HG03439 (cell line): ENCODE measurements around the gene PA2G4.
A peak's percentile ranks its signal among the peaks of the same experiment; 100 is the strongest.
"Not testable (repeated sequence)": the region's sequence is repeated elsewhere in the genome, so short reads cannot be mapped to it uniquely, and the experiment has no call there.

Experiments
- ATAC-seq: cut with Tn5 transposase; IDR thresholded peaks from one replicate; pipeline ENCODE4 v1.9.1; 2021; ENCODE audit warnings: mild to moderate bottlenecking, moderate library complexity; ENCODE audit not compliant: unreplicated experiment

Gene PA2G4

GRCh38 chr12:56099787-56100186 lies 4.6 kb upstream of the PA2G4 start:
- no peak for ATAC-seq

- ATAC-seq, result no peak
Observed at GRCh38 chr12:56101045-56101444, 3.3 kb upstream of the PA2G4 start.

- no peak for ATAC-seq
Observed at GRCh38 chr12:56102683-56103065, 1.7 kb upstream of the PA2G4 start.

- ATAC-seq, result no peak
Observed at GRCh38 chr12:56103066-56103711, 1.2 kb upstream of the PA2G4 start.

GRCh38 chr12:56103823-56104108 lies 593 bp upstream of the PA2G4 start:
- ATAC-seq, result peak; percentile 13

- peak; percentile 18 for ATAC-seq
Observed at GRCh38 chr12:56104815-56105608, 653 bp downstream of the PA2G4 start.

GRCh38 chr12:56105609-56105902 lies 1.2 kb downstream of the PA2G4 start:
- no peak for ATAC-seq

GRCh38 chr12:56107242-56107641 lies 2.9 kb downstream of the PA2G4 start:
- no peak for ATAC-seq

GRCh38 chr12:56110571-56110970 lies 6.2 kb downstream of the PA2G4 start:
- no peak for ATAC-seq

GRCh38 chr12:56114084-56114483 lies 9.7 kb downstream of the PA2G4 start:
- ATAC-seq, result no peak

GRCh38 chr12:56115329-56115728 lies 11.0 kb downstream of the PA2G4 start:
- ATAC-seq, result no peak

GRCh38 chr12:56116267-56117081 lies 12.1 kb downstream of the PA2G4 start, which contains the start of gene RPL41:
TSS of gene RPL41 (plus strand) at chr12:56116633.
- peak; percentile 61 for ATAC-seq

- not testable (repeated sequence) for ATAC-seq
Observed at GRCh38 chr12:56117082-56117706, 12.8 kb downstream of the PA2G4 start.

- peak; percentile 78 for ATAC-seq
Observed at GRCh38 chr12:56117778-56118687, 13.7 kb downstream of the PA2G4 start, which contains the start of gene ZC3H10. TSS of gene ZC3H10 (plus strand) at chr12:56118266. CDS start at chr12:56120563, 2,297 bp downstream.

- ATAC-seq, result no peak
Observed at GRCh38 chr12:56118688-56119357, 14.5 kb downstream of the PA2G4 start.

GRCh38 chr12:56119361-56119796 lies 15.0 kb downstream of the PA2G4 start:
- no peak for ATAC-seq

GRCh38 chr12:56120158-56120846 lies 15.9 kb downstream of the PA2G4 start:
- ATAC-seq, result no peak

- no peak for ATAC-seq
Observed at GRCh38 chr12:56121204-56121870, 17.0 kb downstream of the PA2G4 start.

- ATAC-seq, result no peak
Observed at GRCh38 chr12:56122637-56123036, 18.3 kb downstream of the PA2G4 start.
